MCF 10A (cell line): ENCODE measurements around the gene HECTD1. TPM values are rescaled to one million over a fixed set of nuclear protein-coding genes. Genes with fewer than 3 reads are reported as not detected.

ENCODE experiments used
- BruUV-seq: library from RNA; stranded (reverse); fragments of 400-500 nt; replicated peaks from 2 replicates; lab custom pipeline; 2021; lab: Mats Ljungman, UMichigan
- CTCF ChIA-PET: fragments of 300-600 bp; sonication (Branson Sonifier 250); formaldehyde crosslinking; extraction: SDS; loops from one replicate; lab custom pipeline; 2021; ENCODE audit warnings: antibody characterized with exemption, inconsistent platforms; lab: Yijun Ruan, JAX
- POLR2A ChIA-PET: fragments of 300-600, 350-650 bp; sonication (Branson Sonifier 250); formaldehyde crosslinking; extraction: SDS; loops from one replicate; lab custom pipeline; 2020; ENCODE audit warnings: antibody characterized with exemption, inconsistent platforms; lab: Yijun Ruan, JAX
- DNase-seq: peaks from one replicate; pipeline ENCODE4 v3.0.0-alpha.2; 2018; ENCODE audit not compliant: unreplicated experiment
- H3K27ac Mint-ChIP-seq: one replicate; pipeline ENCODE4 v1.8.0; 2022; ENCODE audit warnings: mild to moderate bottlenecking, low read depth, mixed read lengths; ENCODE audit not compliant: unreplicated experiment
- H3K27me3 Mint-ChIP-seq: one replicate; pipeline ENCODE4 v1.8.0; 2022; ENCODE audit warnings: mixed read lengths; ENCODE audit not compliant: insufficient read depth, unreplicated experiment
- H3K36me3 Mint-ChIP-seq: one replicate; pipeline ENCODE4 v1.8.0; 2022; ENCODE audit warnings: mild to moderate bottlenecking, moderate library complexity, mixed read lengths; ENCODE audit not compliant: insufficient read depth, unreplicated experiment
- H3K4me1 Mint-ChIP-seq: one replicate; pipeline ENCODE4 v1.8.0; 2022; ENCODE audit warnings: mixed read lengths; ENCODE audit not compliant: insufficient read depth, unreplicated experiment
- H3K4me3 Mint-ChIP-seq: one replicate; pipeline ENCODE4 v1.8.0; 2022; ENCODE audit warnings: mild to moderate bottlenecking, moderate library complexity, mixed read lengths; ENCODE audit not compliant: unreplicated experiment
- H3K9me3 Mint-ChIP-seq: one replicate; pipeline ENCODE4 v1.8.0; 2022; ENCODE audit warnings: mixed read lengths; ENCODE audit not compliant: unreplicated experiment
- CTCF ChIP-seq: fragments of 200-600 bp; IDR thresholded peaks from one replicate; pipeline ENCODE4 v1.8.0; 2022; ENCODE audit warnings: antibody characterized with exemption, mild to moderate bottlenecking; ENCODE audit not compliant: unreplicated experiment
- intact Hi-C: fragments of 100-400 bp; cut with micrococcal nuclease; formaldehyde crosslinking; loops from 2 replicates; pipeline ENCODE4 v1.14.1; 2022
- total RNA-seq: library from RNA; stranded (reverse); gene quantifications from 2 replicates; pipeline ENCODE4 v1.2.3, GENCODE V29; 2022

Gene HECTD1
- total RNA-seq, 1 experiment from 2014 or later = 122 TPM

- peak overlapping the region; percentile 89 for H3K4me3 Mint-ChIP-seq
- TF ChIP-seq CTCF = no peak
- H3K27ac Mint-ChIP-seq = peak overlapping the region; percentile 95
- peaks cover 6% of the 10 kb centered on the region for H3K4me1 Mint-ChIP-seq
- peaks cover 20% of the 10 kb centered on the region for H3K36me3 Mint-ChIP-seq
- no peaks in the 10 kb centered on the region for H3K9me3 Mint-ChIP-seq
- POLR2A ChIA-PET = interaction anchor here (0.6 to 6.6 kb wide), 27 partner anchors 8 to 1265 kb away, joined by 3 to 139 read pairs (median 5); partner anchors contain the start of gene HEATR5A
- no peak for DNase-seq
- no peaks in the 10 kb centered on the region for H3K27me3 Mint-ChIP-seq
- CTCF ChIA-PET = interaction anchor here (0.5 to 3.3 kb wide), 28 partner anchors 9 to 171 kb away, joined by 3 to 29 read pairs (median 4); no protein-coding TSS in a partner anchor
- no TSS peak for BruUV-seq
- intact Hi-C loops = loop anchor here (5.0 kb wide), 1 partner anchor 129 kb away; no protein-coding TSS in a partner anchor
These were observed 1.2 kb upstream of the HECTD1 start for GRCh38 chr14:31208546-31209424.

GRCh38 chr14:31207287-31207754 lies 272 bp downstream of the HECTD1 start:
- no peak for TF ChIP-seq CTCF
- peak; percentile 89 for DNase-seq
- ChIA-PET POLR2A (interaction anchor here (0.6 to 6.6 kb wide), 35 partner anchors 10 to 1266 kb away, joined by 3 to 139 read pairs (median 4); partner anchors contain the start of gene HEATR5A), CTCF (interaction anchor here (0.6 to 3.3 kb wide), 21 partner anchors 8 to 578 kb away, joined by 3 to 29 read pairs (median 4); partner anchors contain the start of gene STRN3)
- Mint-ChIP-seq H3K27ac (peak overlapping the region; percentile 95), H3K27me3 (no peaks in the 10 kb centered on the region), H3K4me3 (peak overlapping the region; percentile 89), H3K9me3 (no peaks in the 10 kb centered on the region), H3K36me3 (peaks cover 35% of the 10 kb centered on the region), H3K4me1 (peaks cover 6% of the 10 kb centered on the region)
- no TSS peak for BruUV-seq
- intact Hi-C loops = loop anchor here (2.0 to 5.0 kb wide), 4 partner anchors 55 to 241 kb away; partner anchors contain the start of gene HEATR5A

DNA sequence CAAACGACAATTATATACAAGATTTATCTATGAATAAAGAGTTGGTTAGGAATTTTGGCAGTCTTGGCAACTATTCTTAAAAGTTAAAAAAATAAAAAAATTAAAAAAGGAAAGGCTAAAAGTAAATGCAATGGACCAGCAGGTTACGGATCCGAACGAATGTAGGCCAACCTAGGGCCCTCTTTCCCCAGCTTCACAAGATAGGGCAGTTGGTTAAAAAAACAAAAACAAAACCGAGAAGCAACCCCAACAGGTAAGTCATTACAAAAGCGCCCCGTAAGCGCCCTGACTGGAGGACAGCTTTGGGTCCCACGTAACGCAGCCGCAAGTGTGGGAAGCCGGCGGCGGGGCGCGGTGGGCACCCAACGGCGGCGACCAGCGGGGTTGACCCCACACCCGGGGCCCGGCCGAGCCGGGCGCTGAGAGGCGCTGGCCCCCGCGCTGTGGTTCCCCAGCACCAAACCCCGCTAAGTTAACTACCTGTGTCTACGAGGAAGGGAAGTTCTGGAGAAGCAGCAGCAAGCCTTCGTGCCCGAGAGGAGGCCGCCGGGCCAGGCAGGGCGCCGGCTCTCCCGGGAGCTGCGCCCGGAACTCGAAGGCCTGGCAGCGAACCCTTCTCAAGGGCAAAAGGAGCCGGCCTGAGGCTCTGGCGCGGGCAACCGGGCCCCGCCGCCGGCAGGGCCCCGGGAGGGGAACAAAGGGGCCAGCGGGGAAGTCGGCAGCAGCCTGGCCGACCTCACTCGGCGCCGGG lies 882 bp downstream of the HECTD1 start:
- intact Hi-C loops = loop anchor here (1.0 to 5.0 kb wide), 5 partner anchors 56 to 242 kb away; partner anchors contain the start of gene HEATR5A
- peak; percentile 44 for DNase-seq
- no TSS peak for BruUV-seq
- H3K4me1 Mint-ChIP-seq = peaks cover 6% of the 10 kb centered on the region
- ChIA-PET CTCF (interaction anchor here (0.5 to 3.3 kb wide), 23 partner anchors 13 to 578 kb away, joined by 3 to 29 read pairs (median 3); partner anchors contain the start of gene STRN3), POLR2A (interaction anchor here (0.6 to 6.6 kb wide), 28 partner anchors 11 to 317 kb away, joined by 3 to 139 read pairs (median 4); partner anchors contain the start of genes HEATR5A and STRN3)
- peak overlapping the region; percentile 95 for H3K27ac Mint-ChIP-seq
- no peaks in the 10 kb centered on the region for H3K9me3 Mint-ChIP-seq
- H3K36me3 Mint-ChIP-seq = peaks cover 41% of the 10 kb centered on the region
- no peaks in the 10 kb centered on the region for H3K27me3 Mint-ChIP-seq
- peak overlapping the region; percentile 89 for H3K4me3 Mint-ChIP-seq
- no peak for TF ChIP-seq CTCF
